CD4-positive, alpha-beta T cell treated with Interleukin-15 for 4 hours (primary cell): ENCODE data around the gene CFAP251.
"Not testable (repeated sequence)": the region's sequence is repeated elsewhere in the genome, so short reads cannot be mapped to it uniquely, and the experiment has no call there.

Experiments
- DNase-seq: peaks from one replicate; pipeline ENCODE4 v3.0.0-alpha.2; 2020; ENCODE audit warnings: low spot score

CFAP251 gene

DNA sequence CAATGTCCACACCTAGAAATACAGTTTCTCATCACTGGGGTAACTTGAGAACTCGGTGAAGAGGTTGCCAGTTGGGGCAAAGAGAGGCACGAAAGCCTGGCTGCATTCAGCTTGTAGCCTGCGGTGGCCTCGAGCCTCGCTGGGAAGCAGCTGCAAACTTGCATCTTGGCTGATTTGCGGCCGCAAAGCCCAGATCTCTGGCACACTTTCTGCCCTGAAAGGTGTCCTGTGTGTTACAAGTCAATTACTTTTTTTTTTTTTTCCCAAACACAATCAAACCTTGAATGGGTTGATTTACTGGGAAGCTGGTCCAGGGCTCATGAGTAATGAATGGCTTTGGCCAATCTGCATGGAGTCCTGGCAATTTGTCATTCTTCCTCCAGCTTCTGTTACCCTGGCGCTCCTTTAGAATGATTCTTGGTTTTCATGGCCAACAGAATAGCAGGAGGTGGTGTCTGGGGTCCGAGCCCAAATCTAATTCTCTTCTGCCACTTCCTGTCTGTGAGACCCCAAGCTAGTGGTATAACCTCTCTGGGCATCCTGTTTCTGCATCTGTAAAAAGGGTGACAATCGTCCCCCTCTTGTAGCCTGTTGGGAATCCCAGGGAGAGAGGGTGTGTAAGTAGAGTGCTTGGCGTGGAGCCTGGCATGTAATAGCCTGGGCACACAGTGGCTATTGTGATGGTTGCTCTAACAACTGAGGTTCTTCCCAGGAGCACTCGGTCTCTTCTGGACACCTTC is 109.9 kb downstream of the CFAP251 start:
- no peak for DNase-seq

DNA sequence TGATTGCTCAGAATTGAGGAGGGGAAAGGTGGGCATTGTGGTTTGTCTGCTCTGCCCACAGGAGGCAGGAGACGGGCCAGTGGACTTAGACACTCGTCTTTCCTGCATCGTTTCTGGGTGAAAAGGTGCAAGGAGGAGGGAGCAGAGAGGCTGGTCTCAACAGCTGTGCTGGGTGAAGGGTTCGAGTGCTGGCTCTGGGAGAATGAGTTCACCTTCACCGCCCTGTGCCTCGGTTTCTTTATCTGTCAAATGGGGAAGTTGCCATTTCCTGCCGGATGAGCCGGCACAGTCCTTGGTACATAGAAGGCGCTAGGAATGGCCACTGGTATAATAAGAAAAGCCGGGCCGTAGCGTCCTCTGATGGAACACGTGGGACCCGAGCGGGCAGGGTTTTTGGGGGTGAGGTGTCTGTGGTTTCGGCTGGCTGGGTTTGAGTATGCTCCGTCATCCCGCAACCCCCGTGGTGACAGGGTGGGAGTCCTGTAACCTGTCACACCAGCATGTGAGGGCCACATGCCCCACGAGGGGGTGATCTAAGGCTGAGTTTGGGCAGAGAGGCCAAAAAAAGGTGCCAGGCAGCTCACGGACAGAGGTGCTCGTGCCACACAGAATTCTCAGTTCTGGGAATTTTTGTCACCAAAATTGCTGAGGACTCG is 110.6 kb downstream of the CFAP251 start:
- no peak for DNase-seq

DNA sequence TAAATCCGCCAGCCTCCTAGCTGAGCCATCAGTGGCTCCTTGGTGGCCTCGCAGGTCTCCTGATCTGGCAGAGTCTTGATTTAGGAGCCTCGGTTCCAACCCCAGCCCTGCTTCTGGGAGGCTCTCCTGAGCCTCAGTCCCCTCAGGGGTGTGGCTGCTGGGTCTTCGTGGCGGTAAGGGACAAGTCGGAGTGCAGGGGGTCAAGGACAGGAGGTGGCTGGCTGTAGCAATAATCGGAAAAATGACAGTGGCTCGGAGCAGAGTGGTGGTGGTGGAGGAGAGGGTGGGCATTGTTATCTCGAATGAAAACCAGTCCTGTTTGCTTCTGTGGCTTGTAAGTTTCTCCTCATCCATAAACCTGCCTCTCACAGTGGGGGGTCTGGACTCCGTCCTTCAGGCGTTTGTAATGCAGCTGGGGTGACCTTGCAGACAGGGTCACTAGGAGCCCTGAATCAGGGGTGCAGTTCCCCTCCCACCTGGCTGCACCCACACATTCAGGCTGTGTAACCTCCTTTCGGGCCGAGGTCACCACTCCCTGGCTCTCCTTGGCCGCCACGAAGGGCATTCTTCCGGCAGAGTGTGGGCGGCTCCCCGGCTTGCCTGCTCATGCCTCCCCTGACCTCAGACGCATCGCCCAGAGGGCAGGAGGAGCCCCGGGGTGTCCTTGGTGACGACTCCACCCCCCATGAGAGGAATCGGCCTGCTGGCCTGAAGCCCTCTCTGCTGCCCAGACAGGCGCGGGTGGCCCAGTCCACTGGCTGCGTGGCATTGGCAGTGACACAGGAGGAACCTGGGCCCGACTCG is 111.4 kb downstream of the CFAP251 start:
- DNase-seq: no peak

DNA sequence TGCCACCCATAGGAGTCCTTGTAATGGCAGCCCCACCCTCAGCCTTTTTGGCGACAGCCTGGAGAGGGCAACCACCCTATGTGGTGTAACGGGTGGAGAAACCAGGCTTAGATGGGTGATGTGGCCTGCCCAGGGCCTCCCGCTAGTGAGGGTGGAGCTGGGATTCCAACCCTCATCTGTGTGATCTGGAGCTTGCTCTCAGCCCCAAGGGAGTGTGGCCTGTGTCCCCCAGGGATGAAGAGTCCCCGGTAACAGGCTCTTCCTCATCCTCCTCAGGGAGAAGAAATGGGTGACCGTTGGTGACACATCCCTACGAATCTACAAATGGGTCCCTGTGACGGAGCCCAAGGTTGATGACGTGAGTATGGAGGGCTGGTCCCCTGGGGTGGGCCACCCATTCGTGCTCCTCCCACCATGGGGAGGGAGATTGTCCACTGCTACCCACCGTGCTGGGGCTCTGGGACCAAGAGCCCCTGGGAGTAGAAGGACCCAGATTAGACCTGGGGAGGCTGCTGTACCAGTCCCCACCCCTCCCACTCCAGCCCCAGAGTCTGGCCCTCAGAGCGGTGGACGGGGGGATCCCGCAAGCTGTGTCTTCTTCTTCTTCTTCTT is 112.1 kb downstream of the CFAP251 start:
- DNase-seq: no peak

DNA sequence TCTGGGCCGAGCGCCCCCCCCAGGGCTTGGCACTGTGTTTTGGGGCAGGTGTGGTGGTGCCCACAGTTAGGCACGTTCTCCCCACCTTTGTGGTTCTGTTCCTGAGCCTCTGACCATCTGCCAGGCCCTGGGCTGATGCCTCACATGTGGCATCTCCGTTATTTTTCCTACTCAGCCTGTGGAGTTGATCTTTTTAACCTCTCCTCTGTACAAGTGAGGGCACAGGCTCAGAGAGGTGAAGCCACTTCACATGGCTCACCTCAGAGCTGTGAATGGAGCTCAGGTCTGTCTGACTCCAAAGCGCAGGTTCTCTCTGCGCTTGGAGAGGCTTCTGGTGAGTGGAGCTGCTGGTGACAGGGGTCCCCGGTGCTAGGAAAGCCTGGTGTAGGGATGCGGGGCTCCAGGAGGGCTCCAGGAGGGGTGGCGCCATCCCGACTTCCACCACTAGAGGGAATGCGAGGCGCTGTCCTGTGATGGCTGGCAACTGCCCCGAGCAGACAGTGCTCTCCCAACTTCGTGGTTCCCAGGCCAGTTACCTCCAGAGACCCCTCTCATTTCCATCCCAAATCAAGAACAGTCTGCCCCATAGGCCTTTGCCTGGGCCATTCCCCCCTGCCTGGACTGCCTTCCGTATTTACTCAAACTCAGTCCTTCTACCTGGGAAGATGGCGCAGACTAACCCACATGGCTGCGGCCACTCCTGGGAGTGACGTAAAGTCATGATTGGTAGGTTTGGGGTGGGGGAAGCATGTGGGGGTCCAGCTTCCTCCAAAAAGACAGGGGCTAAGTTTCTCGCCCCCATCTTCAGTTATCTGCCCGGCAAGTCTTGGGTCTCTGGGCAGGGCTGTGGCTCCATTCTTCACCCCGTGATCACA is 113.2 kb downstream of the CFAP251 start:
- peak; percentile 35 for DNase-seq

DNA sequence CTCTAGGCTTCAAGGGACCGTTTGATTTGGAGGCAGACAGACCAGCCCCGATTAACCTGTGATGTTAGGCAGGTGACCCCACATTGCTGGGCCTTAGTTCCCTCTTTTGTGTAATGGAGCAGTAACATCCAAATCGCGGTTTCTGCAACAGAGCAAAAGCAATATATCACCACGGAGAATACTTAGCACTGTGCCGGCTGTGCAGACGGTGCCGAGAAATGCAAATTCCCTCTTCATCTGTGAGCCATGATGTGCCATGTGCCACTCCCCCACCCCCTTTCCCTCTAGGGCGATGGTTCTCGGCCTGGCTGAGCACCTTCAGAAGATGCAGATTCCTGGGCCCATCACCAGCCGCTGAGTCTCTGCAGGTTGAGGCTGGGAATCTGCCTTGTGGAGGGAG is 114.2 kb downstream of the CFAP251 start:
- no peak for DNase-seq

DNA sequence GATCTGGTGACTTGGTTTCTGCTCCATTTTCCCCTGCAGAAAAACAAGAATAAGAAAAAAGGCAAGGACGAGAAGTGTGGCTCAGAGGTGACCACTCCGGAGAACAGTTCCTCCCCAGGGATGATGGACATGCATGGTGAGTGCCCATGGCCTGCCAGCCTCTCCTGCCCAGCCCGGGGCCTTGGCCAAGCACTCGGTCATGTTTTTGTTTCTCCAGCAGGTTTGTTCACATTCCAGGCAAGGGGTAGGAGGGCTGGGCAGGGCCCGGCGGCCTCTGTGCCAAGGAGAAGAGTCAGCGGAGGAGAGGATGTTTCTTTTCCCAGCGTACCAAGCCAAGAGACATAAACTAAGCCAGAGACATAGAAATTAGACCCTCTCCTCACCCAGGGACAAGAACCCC is 116.9 kb downstream of the CFAP251 start:
- DNase-seq: no peak

DNA sequence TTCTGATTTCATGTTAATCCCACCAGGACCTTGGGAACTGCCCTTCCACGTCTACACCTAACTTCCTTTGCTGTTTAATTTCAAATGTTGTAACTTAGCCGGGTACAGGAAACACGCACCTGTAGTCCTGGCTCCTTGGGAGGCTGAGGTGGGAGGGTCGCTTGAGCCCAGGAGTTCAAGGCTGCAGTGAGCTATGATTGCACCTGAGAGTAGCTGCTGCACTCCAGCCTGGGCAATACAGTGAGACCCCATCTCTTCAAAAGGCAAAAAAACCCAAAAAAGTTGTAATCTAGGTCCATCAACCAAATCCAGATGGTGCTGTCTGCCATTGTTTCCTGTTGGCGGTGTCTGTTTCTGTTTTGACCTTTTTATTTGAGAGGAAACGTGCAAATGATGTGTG is 117.8 kb downstream of the CFAP251 start:
- no peak for DNase-seq

DNA sequence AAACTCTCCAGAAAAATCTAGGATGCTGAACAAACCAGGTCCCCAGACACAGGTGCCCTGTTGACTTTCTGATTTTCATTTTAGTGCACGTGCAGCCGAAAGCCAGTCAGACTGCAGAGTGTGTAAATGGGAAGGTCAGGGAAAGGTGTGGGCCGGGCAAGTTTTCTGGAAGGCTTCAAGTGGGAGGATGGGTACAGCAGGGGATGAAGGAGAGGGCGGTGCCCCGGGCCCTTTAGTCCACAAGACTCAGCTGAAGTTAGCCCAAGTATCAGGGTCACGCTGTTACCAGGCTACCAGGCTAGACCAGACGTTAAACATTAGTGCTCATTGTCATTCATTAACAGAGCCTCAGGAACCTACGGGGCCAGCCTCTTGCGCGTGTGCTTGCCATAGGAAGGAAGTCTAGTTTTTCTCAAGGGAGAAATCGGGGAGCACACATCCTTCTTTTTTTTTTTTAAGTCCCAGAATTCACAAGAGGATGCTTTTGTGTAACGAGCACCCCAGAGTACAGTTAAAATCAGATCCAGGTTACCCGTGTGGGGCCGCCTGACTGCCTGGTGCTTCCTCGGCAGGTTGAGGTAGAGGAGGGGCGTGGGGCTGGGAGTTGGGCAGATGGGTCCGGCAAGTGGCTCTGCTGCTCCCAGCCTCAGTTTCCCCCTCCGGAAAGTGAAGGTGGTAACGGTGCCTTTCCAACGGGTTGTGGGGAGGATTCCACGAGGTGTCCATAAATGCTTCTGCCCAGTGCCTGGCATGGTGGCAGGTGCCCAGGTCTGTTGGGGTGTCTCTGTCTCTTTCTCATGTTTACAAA is 122.4 kb downstream of the CFAP251 start:
- no peak for DNase-seq

DNA sequence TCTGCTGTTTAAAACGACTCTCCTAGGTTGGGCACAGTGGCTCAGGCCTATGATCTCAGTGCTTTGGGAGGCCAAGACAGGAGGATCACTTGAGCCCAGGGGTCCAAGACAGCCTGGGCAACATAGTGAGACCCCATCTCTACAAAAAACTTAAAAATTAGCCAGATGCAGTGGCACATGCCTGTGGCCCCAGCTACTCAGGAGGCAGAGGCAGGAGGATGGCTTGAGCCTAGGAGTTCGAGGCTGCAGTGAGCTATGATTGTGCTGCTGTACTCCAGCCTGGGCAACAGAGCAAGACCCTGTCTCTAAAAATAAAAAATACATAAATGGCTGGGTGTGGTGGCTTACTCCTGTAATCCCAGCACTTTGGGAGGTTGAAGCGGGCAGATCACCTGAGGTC is 123.1 kb downstream of the CFAP251 start:
- not testable (repeated sequence) for DNase-seq

DNA sequence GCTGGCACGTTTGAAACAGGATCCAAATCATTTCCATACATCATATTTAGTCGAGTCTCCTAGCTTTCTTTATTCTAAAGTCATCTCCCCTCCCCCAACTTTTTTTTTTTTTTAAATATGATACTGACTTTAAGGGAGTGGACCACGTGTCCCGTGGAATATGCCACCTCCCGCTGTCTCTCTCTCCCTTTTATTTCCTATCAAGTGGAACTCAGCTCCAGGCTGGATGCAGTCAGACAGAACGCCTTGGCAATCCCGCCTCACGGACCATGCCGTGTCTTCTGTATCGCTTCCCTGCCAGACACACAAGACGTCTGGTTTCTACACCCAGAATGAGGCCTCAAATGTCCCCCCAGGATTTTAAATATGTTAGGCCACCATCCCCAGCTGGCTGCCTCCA is 124.5 kb downstream of the CFAP251 start:
- DNase-seq: no peak

DNA sequence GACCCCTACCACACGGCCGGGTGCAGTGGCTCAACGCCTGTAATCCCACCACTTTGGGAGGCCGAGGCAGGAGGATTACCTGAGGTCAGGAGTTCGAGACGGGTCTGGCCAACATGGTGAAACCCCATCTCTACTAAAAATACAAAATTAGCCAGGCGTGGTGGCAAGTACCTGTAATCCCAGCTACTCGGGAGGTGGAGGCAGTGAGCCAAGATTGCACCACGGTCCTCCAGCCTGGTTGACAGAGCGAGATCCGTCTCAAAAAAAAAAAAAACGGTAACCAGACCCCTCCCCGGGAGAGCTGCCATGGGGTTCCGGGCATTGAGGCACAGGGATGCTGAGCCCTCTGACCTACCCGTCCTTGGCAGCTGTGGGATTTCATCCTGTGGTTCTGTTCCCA is 125.1 kb downstream of the CFAP251 start:
- no peak for DNase-seq

DNA sequence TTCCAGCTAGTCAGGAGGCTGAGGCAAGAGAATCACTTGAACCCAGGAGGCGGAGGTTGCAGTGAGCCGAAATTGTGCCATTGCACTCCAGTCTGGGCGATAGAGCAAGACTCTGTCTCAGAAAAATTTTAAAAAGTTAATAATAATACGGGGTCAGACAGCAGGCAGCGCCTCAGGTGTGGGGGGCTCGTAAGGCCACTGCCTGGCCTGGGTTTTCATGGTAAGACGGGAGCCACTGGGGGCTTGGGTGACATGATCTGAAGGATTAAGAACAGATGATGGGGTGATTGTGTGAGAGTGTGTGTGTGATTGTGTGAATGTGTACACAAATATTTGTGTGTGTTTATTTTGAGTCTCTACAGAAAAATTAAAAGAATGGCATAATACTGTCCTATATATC is 126.9 kb downstream of the CFAP251 start:
- DNase-seq: no peak

DNA sequence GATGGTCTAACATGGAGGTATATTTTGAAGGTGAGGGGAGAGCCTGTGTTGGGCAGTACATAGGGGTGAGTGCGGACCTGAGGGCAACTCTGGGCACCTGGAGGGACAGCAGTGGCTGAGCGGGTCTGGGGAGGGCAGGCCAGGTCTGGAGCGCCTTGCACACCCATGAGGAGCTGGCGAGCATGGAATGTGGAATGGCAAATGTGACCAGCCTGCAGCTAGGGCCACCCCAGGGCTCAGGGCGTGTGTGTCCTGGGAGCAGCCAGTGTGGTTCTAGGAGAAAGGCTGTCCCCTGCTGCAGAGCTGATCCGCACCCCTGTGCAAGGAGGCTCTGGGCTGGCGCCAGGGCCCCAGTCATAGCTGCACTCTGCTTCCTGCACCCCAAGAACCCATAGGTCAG is 127.8 kb downstream of the CFAP251 start:
- DNase-seq: no peak

DNA sequence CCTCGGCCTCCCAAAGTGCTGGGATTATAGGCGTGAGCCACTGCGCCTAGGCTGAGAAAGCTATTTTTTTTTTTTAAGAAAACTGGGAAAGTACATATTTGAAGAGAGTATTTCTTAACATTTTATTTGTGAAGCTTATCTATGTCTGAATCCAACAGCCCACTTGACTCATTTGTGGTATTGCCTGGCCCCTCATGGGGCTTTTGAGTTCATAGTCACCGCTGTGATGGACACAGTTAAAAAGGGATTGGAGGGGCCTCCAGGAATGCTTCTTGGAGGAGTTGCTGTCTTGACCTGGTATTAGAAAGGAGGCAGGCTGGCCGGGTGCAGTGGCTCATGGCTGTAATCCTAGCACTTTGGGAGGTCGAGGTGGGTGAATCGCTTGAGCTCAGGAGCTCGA is 129.8 kb downstream of the CFAP251 start:
- DNase-seq: no peak

DNA sequence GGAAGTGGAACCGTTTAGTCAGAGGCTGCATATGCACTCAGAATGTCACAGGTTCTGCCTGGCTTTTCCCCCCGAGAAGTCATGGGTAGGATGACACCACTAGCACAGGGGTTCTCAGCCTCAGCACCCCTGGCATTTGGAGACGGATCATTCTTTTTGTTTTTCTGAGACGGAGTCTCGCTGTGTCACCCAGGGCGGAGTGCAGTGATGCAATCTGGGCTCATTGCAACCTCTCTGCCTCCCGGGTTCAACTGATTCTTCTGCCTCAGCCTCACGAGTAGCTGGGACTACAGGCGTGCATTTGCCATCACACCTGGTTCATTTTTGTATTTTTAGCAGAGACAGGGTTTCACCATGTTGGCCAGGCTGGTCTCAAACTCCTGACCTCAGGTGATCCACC is 131.4 kb downstream of the CFAP251 start:
- DNase-seq: no peak

DNA sequence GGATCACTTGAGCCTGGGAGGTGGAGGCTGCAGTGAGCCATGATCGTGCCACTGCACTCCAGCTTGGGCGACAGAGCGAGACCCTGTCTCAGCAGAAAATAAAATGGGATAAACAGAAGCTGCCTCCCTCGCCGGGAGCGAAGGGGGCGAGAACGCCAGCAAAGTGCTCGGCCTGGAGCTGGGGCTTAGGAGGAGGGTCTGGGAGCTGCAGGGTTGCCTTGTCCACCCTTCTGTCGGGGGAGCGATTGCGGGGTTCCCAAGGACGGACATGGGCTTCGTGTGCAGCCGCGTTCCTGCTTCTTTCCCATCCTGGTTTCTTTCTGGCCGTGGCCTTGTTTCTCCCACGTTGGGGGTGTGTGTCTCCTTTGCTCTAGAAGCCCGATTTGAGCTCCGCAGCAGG is 132.3 kb downstream of the CFAP251 start:
- no peak for DNase-seq

DNA sequence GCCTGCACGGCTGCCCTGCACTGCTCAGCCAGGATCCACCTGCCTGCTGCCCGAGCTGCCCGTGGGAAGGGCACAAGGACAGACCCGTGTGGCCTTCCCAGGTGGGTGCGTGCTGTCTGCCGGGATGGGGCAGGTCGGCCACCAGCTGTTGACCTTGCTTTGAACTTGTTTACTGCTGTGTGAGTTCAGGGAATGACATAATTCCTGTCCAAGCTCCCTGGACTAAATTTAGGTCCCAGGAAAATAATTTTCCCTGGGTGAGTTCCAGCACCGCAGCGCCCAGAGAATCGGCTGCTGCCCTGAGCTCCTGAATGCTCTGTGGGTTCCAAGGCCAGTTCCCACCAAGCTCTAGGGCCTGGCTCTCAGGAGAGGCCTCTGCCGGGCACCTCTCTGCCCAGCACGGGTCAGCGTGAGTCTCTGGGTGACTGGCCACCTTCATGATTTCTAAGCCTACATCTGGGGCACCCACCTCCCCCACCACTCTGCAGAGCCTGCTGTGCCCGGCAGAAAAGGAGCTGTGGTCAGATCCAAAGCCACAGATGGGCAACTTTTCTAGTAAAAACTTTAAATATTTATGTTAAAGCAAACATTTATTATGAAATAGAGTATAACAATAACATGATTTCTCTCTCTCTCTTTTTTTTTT is 133.0 kb downstream of the CFAP251 start:
- no peak for DNase-seq

DNA sequence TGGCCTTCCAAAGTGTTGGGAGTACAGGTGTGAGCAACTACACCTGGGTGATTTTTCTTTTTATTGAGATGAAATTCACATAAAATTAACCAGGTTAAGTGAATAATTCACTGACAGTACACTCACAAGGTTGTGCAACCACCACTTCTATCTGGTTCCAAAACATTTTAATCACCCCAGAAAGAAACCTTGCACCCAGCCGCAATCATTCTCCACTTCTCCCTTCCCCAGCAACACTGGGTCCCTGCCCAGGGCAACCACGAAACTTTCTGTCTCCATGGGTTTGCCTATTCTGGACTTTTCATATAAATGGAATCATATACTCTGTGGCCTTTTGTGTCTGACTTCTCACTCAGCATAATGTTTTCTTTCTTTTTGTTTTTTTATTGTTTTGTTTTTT is 133.9 kb downstream of the CFAP251 start:
- no peak for DNase-seq
